Measurements from ENCODE around the gene VRK2. TPM values are rescaled to one million over a fixed set of nuclear protein-coding genes. Genes with fewer than 3 reads are reported as not detected.

The VRK2 gene
- total RNA-seq, 1 experiment from 2014 or later = 20.1 TPM

DNA sequence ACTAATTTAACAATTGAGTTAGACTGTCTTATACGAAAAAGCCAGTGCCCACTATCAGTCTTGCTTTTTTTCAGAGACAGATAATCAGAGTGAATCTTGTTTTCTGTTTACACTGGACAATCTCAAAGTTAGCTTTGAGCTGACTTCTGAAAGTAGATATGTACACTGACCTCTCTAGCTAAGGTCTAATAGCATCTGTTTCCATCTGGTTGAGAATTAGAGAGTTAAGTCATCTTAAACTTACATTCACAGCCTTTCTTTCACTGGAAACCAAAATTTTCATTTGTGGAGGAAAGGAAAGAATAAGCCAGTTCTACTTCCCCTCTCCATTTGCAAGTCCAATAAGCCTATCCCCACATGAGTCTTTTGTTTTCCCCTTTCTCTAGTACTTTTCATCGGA lies 89.3 kb downstream of the VRK2 start:
- ChIA-PET POLR2A (no interaction called here), CTCF (no interaction called here)
- TF ChIP-seq TP53 (CRISPR knock-in tag; IDR thresholded peaks at IDR 0.05) = no peak
- TF ChIP-seq, protein P1, sequence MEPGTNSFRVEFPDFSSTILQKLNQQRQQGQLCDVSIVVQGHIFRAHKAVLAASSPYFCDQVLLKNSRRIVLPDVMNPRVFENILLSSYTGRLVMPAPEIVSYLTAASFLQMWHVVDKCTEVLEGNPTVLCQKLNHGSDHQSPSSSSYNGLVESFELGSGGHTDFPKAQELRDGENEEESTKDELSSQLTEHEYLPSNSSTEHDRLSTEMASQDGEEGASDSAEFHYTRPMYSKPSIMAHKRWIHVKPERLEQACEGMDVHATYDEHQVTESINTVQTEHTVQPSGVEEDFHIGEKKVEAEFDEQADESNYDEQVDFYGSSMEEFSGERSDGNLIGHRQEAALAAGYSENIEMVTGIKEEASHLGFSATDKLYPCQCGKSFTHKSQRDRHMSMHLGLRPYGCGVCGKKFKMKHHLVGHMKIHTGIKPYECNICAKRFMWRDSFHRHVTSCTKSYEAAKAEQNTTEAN (CRISPR knock-in tag; IDR thresholded peaks at IDR 0.05) = no peak
- no peak for TF ChIP-seq FOXK1 (CRISPR knock-in tag; IDR thresholded peaks at IDR 0.05)
- no peak for TF ChIP-seq ZNF138 (CRISPR knock-in tag; conservative IDR thresholded peaks at IDR 0.05)
- no peak for TF ChIP-seq NR2C2 (CRISPR knock-in tag; IDR thresholded peaks at IDR 0.05)
- TF ChIP-seq EMX1 (CRISPR knock-in tag; IDR thresholded peaks at IDR 0.05) = no peak
- TF ChIP-seq E2F1 (CRISPR knock-in tag; IDR thresholded peaks at IDR 0.05) = no peak
- no peak for TF ChIP-seq SP1 (CRISPR knock-in tag; conservative IDR thresholded peaks at IDR 0.05)
- TF ChIP-seq, protein P2, sequence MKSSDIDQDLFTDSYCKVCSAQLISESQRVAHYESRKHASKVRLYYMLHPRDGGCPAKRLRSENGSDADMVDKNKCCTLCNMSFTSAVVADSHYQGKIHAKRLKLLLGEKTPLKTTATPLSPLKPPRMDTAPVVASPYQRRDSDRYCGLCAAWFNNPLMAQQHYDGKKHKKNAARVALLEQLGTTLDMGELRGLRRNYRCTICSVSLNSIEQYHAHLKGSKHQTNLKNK (CRISPR knock-in tag; IDR thresholded peaks at IDR 0.05) = no peak
- no peak for TF ChIP-seq ERG (CRISPR knock-in tag; IDR thresholded peaks at IDR 0.05)
- TF ChIP-seq CBFB (CRISPR knock-in tag; IDR thresholded peaks at IDR 0.05; ENCODE audit: low read depth) = no peak
- no peak for TF ChIP-seq FOXP4 (CRISPR knock-in tag; IDR thresholded peaks at IDR 0.05)
- no peak for TF ChIP-seq STAT6 (CRISPR knock-in tag; conservative IDR thresholded peaks at IDR 0.05; ENCODE audit: low read depth)
- no peak for TF ChIP-seq HMGXB4 (CRISPR knock-in tag; IDR thresholded peaks at IDR 0.05)
- TF ChIP-seq SMAD4 (CRISPR knock-in tag; IDR thresholded peaks at IDR 0.05) = no peak
- TF ChIP-seq, protein P3, sequence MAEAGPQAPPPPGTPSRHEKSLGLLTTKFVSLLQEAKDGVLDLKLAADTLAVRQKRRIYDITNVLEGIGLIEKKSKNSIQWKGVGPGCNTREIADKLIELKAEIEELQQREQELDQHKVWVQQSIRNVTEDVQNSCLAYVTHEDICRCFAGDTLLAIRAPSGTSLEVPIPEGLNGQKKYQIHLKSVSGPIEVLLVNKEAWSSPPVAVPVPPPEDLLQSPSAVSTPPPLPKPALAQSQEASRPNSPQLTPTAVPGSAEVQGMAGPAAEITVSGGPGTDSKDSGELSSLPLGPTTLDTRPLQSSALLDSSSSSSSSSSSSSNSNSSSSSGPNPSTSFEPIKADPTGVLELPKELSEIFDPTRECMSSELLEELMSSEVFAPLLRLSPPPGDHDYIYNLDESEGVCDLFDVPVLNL (CRISPR knock-in tag; IDR thresholded peaks at IDR 0.05; ENCODE audit: borderline replicate concordance, low read depth) = no peak
- TF ChIP-seq ZNF396 (CRISPR knock-in tag; IDR thresholded peaks at IDR 0.05; ENCODE audit: borderline replicate concordance) = no peak
- TF ChIP-seq NFATC4 (CRISPR knock-in tag; IDR thresholded peaks at IDR 0.05) = no peak
- ATAC-seq (no peak), DNase-seq (ENCODE audit: low spot score) (no peak)
- H3K4me1 Mint-ChIP-seq = peaks cover 11% of the 10 kb centered on the region
- H3K36me3 Mint-ChIP-seq = peaks cover 6% of the 10 kb centered on the region
- H3K4me3 Mint-ChIP-seq = no peak overlapping the region
- no peak overlapping the region for H3K27ac Mint-ChIP-seq
- H3K27me3 Mint-ChIP-seq (ENCODE audit: low read depth) = no peaks in the 10 kb centered on the region
- H3K9me3 Mint-ChIP-seq = peaks cover 3% of the 10 kb centered on the region
